Astrocyte of the spinal cord (primary cell): Measurements from ENCODE around the gene RILPL2.

Experiments
- DNase-seq: peaks from one replicate; pipeline ENCODE4 v3.0.0; 2011; ENCODE audit warnings: low read depth, low spot score
- H3K4me3 ChIP-seq: 2 replicates; pipeline ENCODE4 v1.5.1; 2011; ENCODE audit warnings: low read depth, mild to moderate bottlenecking, low read length, moderate library complexity
- CTCF ChIP-seq: IDR thresholded peaks from 2 replicates; pipeline ENCODE4 v1.5.1; 2012; ENCODE audit warnings: low read depth, mild to moderate bottlenecking, low read length, inconsistent platforms
- in situ Hi-C: cut with HindIII; loops from 2 replicates; pipeline ENCODE4 v1.10.0; 2017; ENCODE audit warnings: low sequenced_read_pairs

The RILPL2 gene

DNA sequence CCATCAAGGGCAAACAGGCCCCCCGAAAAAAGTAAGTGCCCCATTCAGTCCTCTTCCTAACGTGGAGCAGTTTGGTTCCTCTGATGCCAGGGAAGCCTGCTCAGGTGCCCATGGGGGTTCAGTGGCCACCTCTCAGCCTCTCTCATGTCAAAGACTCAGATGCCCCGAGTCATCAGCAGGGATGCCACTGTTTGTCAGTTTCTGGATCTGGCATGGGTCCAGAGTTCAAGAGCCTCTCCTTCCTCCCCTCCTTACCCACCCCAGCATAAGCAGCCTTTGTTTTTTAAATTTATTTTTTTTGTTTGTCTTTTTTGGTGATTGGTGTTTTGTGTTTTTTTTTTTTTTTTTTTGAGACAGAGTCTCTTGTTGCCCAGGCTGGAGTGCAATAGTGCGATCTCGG lies 41.2 kb downstream of the RILPL2 start:
- no peak for DNase-seq
- in situ Hi-C loops, result no loop called here
- TF ChIP-seq CTCF, result no peak
- H3K4me3 ChIP-seq, result no peak overlapping the region

GRCh38 chr12:123393747-123394146 lies 42.7 kb downstream of the RILPL2 start:
- TF ChIP-seq CTCF, result no peak
- in situ Hi-C loops, result no loop called here
- no peak for DNase-seq
- H3K4me3 ChIP-seq, result no peak overlapping the region

DNA sequence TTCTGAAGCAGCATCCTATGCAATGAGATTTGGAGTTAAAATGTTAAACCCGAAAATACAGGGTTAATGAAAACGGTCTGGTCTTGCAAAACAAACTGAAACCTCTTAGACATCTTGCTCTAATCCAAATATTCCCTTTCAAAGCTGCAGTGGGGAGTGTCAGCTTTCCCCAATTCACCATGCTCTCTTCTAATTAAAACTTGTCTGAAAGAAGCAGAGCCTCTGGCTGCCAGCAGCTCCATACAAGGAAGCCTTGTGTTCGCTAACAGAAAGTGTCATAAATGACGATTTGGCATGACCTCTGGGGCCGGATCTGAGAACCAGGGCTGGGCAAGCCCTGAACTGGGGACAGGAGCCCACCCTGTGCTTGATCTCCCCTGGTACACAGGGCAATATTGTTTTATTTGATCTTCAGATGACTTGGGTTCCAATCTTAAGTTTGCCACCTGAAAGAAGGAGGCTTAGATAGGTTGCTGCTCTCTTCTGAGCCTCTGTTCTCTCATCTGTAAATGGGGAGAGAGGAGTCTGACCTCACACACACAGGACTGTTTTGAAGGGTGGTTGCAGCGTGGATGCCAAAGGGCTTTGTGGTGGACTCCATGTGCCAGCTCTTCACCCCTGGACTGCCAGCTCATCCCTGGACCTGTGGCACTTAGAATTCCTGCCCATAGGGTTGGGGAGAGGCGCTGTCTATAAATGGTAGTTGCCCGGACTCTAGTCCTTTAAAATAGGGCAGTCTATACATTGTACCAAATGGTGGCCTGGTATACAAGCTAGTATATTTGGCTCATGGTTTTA lies 44.7 kb downstream of the RILPL2 start:
- H3K4me3 ChIP-seq, result no peak overlapping the region
- DNase-seq, result no peak
- no peak for TF ChIP-seq CTCF
- in situ Hi-C loops, result no loop called here

GRCh38 chr12:123390498-123391426 lies 45.7 kb downstream of the RILPL2 start:
- in situ Hi-C loops, result no loop called here
- H3K4me3 ChIP-seq, result peak overlapping the region; percentile 58
- no peak for TF ChIP-seq CTCF
- DNase-seq, result peak; percentile 3

DNA sequence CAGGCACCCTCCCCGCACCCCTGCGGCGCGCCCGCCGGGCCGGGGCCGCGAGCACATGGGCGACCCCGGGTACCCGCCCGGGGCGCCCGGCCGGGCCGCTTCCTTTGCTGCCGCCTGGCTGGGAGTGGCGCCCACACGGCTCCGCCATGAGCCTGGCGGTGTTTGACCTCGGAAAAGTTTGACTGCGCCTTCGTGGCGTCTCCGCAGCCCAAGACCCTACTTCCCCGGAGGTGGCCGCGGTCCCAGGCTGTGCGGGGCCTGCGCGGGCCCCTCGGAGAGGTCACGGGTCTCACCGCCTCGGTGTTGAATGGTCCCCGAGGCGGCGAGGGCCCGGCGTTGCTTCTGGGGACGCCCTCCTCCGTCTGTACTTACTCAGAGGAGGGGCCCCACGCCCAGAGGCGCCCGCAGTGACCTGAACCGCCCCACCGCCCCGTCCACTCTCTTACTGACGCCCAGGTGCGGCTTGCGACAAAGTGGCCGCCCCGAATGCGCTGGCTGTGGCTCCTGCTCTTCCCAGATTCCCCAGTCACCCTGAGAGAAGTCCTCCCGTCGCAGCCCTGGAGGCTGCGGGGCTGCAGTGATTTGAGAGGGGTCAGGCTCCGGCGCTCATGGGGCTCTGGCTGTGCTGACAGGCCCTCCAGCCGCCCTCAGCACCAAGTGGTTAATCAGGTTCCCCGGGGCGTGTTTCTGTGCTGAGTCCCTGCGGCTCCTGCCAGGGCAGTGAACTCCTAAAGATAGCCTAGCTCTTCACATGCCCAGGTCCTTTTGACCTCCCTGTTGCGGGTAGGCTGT lies 46.7 kb downstream of the RILPL2 start:
- peak overlapping the region; percentile 58 for H3K4me3 ChIP-seq
- no peak for TF ChIP-seq CTCF
- in situ Hi-C loops, result no loop called here
- DNase-seq, result peak; percentile 26

DNA sequence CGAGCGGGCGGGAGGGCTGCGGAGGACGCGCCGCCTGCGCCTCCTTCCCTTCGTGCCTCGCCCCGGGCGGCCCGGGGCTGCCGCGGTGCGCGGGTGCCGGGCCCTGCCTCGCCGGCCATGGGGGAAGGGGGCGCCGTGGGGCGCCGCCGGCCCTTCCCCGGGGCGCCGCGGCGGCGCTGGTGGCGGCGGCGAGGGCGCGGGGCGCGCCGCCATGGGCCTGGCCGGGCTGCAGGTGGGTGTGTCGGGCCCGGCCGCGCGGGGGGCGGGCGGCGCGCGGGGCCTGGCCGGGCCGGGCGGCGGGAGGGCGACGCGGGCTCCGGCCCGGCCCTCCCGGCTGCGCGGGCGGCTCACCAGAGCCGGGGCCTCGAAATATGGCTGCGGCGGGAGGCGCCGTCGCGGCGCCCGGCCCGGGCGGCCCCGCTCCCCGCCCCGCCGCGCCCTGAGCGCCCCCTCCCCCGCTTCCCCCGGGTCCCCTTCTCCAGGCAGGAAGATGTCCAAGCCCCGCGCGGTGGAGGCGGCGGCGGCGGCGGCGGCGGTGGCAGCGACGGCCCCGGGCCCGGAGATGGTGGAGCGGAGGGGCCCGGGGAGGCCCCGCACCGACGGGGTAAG lies 47.4 kb downstream of the RILPL2 start:
- peak overlapping the region; percentile 58 for H3K4me3 ChIP-seq
- in situ Hi-C loops, result no loop called here
- no peak for TF ChIP-seq CTCF
- DNase-seq, result no peak
